DND-41 (cell line): ENCODE measurements around the gene DRD4.
A peak's percentile ranks its signal among the peaks of the same experiment; 100 is the strongest.

ENCODE experiments used
- ATAC-seq: fragments of 200-7000 bp; cut with Tn5 transposase; 3 replicates; pipeline ENCODE4 v1.9.1; 2021; ENCODE audit warnings: low read depth; ENCODE audit not compliant: insufficient read depth
- DNase-seq: peaks from one replicate; pipeline ENCODE4 v3.0.0-alpha.2; 2020
- H2AFZ ChIP-seq: 2 replicates; pipeline ENCODE4 v1.6.0; 2012; ENCODE audit warnings: low read depth, low read length
- H3K27ac ChIP-seq: 2 replicates; pipeline ENCODE4 v1.5.1; 2012; ENCODE audit warnings: low read length, inconsistent platforms
- H3K27me3 ChIP-seq: fragments of 200-600 bp; sonication (generic); 2 replicates; pipeline ENCODE4 v1.6.0; 2012; ENCODE audit warnings: low read length, mild to moderate bottlenecking, inconsistent platforms; ENCODE audit not compliant: insufficient read depth, poor library complexity
- H3K36me3 ChIP-seq: 2 replicates; pipeline ENCODE4 v1.5.1; 2012; ENCODE audit warnings: low read length, inconsistent platforms; ENCODE audit not compliant: insufficient read depth
- H3K4me1 ChIP-seq: 2 replicates; pipeline ENCODE4 v1.5.1; 2012; ENCODE audit warnings: mild to moderate bottlenecking, low read length; ENCODE audit not compliant: insufficient read depth
- H3K4me2 ChIP-seq: 2 replicates; pipeline ENCODE4 v1.6.0; 2012; ENCODE audit warnings: mild to moderate bottlenecking, moderate library complexity, low read length, inconsistent platforms; ENCODE audit not compliant: insufficient read depth
- H3K4me3 ChIP-seq, 2 experiments: fragments of 200-600 bp in 1 of 2; shearing (Covaris generic) in 1 of 2; 2 replicates each; pipeline ENCODE4 v1.5.1; 2012 to 2016; ENCODE audit warnings: inconsistent platforms in 2 of 2, low read length in 2 of 2, mild to moderate bottlenecking in 2 of 2, low read depth in 1 of 2, moderate library complexity in 1 of 2
- H3K79me2 ChIP-seq: 2 replicates; pipeline ENCODE4 v1.6.0; 2012; ENCODE audit warnings: low read length, inconsistent platforms; ENCODE audit not compliant: insufficient read depth
- H3K9ac ChIP-seq: 2 replicates; pipeline ENCODE4 v1.6.0; 2012; ENCODE audit warnings: low read depth, mild to moderate bottlenecking, inconsistent platforms, low read length, moderate library complexity
- H3K9me3 ChIP-seq: 2 replicates; pipeline ENCODE4 v1.5.1; 2012; ENCODE audit warnings: low read length, moderate library complexity, mild to moderate bottlenecking, inconsistent platforms; ENCODE audit not compliant: insufficient read depth, severe bottlenecking
- H4K20me1 ChIP-seq: 2 replicates; pipeline ENCODE4 v1.6.0; 2012; ENCODE audit warnings: low read length; ENCODE audit not compliant: insufficient read depth
- CTCF ChIP-seq: IDR thresholded peaks from 2 replicates; pipeline ENCODE4 v1.5.1; 2012; ENCODE audit warnings: borderline replicate concordance, low read length, moderate library complexity, mild to moderate bottlenecking; ENCODE audit not compliant: poor library complexity, severe bottlenecking; ENCODE audit errors: extremely low read depth
- EZH2 ChIP-seq: IDR thresholded peaks from 3 replicates; pipeline ENCODE4 v1.6.1; 2012; ENCODE audit warnings: borderline replicate concordance, low read depth, mild to moderate bottlenecking, moderate library complexity, low read length, inconsistent platforms; ENCODE audit not compliant: severe bottlenecking

The DRD4 gene

GRCh38 chr11:612961-613300, 24.1 kb upstream of the DRD4 start:
- Histone ChIP-seq H2AFZ (no peak overlapping the region), H3K27ac (no peak overlapping the region), H3K36me3 (peaks cover 67% of the 10 kb centered on the region), H3K79me2 (peaks cover 17% of the 10 kb centered on the region), H3K4me2 (no peak overlapping the region), H3K9ac (no peak overlapping the region), H4K20me1 (peaks cover 64% of the 10 kb centered on the region), H3K9me3 (no peaks in the 10 kb centered on the region), H3K27me3 (no peaks in the 10 kb centered on the region), H3K4me1 (peaks cover 35% of the 10 kb centered on the region), H3K4me3 (no peak overlapping the region)
- DNase-seq (no peak), ATAC-seq (no peak)
- TF ChIP-seq EZH2 (no peak), CTCF (no peak)

GRCh38 chr11:613369-613968, 23.6 kb upstream of the DRD4 start:
- Histone ChIP-seq H3K27ac (0 out of 2 replicates have a peak overlapping the region, but pooled peaks have one; percentile 32), H2AFZ (no peak overlapping the region), H3K9me3 (no peaks in the 10 kb centered on the region), H3K27me3 (no peaks in the 10 kb centered on the region), H3K36me3 (peaks cover 67% of the 10 kb centered on the region), H3K4me3 (no peak overlapping the region), H3K4me2 (no peak overlapping the region; the same call in 1 of the 2 replicates), H3K9ac (no peak overlapping the region), H4K20me1 (peaks cover 63% of the 10 kb centered on the region), H3K4me1 (peaks cover 35% of the 10 kb centered on the region), H3K79me2 (peaks cover 17% of the 10 kb centered on the region)
- ATAC-seq, result 0 out of 3 replicates have a peak, but pooled peaks have one; percentile 3
- TF ChIP-seq CTCF (no peak), EZH2 (no peak)
- peak; percentile 70 for DNase-seq

GRCh38 chr11:614021-614622, 22.9 kb upstream of the DRD4 start:
- no peak overlapping the region for H2AFZ ChIP-seq
- peaks cover 59% of the 10 kb centered on the region for H4K20me1 ChIP-seq
- no peak overlapping the region for H3K4me3 ChIP-seq
- TF ChIP-seq CTCF (no peak), EZH2 (no peak)
- H3K4me2 ChIP-seq, result peak overlapping the region; percentile 100
- H3K9ac ChIP-seq, result peak overlapping the region; percentile 75; the same call in 1 of the 2 replicates
- peaks cover 35% of the 10 kb centered on the region for H3K4me1 ChIP-seq
- peaks cover 64% of the 10 kb centered on the region for H3K36me3 ChIP-seq
- no peak for DNase-seq
- ATAC-seq, result no peak
- no peaks in the 10 kb centered on the region for H3K27me3 ChIP-seq
- H3K27ac ChIP-seq, result no peak overlapping the region
- H3K79me2 ChIP-seq, result peaks cover 17% of the 10 kb centered on the region
- H3K9me3 ChIP-seq, result no peaks in the 10 kb centered on the region
